ENCODE results near the gene PKP4.

DNA sequence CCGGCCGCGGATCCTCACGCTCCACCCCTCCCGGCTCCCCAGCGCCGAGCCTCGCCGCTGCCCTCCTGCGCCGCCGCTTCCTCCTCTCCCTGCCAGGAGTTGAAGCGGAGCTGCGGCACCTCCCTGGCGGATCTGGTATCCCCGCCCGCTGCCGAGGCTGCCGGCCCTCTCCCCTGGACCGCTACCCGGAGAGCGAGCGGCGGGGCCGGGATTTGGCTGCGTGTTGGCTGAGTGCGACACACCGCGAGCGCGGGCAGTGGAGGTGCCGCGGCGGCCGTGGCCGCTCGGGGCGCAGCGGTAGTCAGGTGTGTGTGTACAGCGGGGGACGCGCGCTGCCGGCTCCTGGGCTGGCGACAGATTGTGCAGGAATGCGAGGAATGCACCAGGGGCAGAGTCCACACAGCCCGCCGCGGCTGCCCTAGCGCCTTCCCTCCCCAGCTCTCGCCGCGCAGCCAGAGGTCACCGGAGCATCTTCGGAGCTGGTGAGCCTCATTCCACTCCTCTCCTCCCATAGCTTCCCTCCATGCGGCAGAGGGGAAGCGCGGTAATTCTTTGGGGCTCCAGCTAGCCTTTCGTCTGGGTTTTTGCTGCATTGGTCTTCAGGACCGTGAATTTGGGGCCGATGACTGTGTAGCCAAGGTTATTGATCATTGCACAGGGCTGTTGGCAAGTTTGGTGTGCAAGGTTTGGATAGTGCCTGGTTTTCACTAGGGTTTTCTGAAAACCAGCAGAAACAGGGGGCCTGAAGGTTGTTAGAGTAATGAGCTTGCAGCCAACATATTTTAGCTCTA is 1.3 kb downstream of the PKP4 start:
- TF ChIP-seq, protein P1, sequence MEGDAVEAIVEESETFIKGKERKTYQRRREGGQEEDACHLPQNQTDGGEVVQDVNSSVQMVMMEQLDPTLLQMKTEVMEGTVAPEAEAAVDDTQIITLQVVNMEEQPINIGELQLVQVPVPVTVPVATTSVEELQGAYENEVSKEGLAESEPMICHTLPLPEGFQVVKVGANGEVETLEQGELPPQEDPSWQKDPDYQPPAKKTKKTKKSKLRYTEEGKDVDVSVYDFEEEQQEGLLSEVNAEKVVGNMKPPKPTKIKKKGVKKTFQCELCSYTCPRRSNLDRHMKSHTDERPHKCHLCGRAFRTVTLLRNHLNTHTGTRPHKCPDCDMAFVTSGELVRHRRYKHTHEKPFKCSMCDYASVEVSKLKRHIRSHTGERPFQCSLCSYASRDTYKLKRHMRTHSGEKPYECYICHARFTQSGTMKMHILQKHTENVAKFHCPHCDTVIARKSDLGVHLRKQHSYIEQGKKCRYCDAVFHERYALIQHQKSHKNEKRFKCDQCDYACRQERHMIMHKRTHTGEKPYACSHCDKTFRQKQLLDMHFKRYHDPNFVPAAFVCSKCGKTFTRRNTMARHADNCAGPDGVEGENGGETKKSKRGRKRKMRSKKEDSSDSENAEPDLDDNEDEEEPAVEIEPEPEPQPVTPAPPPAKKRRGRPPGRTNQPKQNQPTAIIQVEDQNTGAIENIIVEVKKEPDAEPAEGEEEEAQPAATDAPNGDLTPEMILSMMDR (conservative IDR thresholded peaks at IDR 0.05; ENCODE audit: low read depth, low read length), result peak; percentile 22; the same call in 1 of the 2 replicates
- TF ChIP-seq EZH2 (IDR thresholded peaks at IDR 0.05; ENCODE audit: borderline replicate concordance, low read depth, low read length, poor library complexity, severe bottlenecking), result no peak

Measured in A673 (cell line).